Glomerular endothelial cell (primary cell): ENCODE results near the gene RNF111. TPM values are rescaled to one million over a fixed set of nuclear protein-coding genes. Genes with fewer than 3 reads are reported as not detected.
"Not testable (repeated sequence)": the region's sequence is repeated elsewhere in the genome, so short reads cannot be mapped to it uniquely, and the experiment has no call there.

Experiments
- DNase-seq: peaks from one replicate; pipeline ENCODE4 v3.0.0-alpha.2; 2011; ENCODE audit warnings: low read depth, low spot score; ENCODE audit errors: extremely low read depth
- total RNA-seq: library from RNA; depleted of rRNA; stranded (reverse); fragments of >200 nt; gene quantifications from 2 replicates; pipeline ENCODE4 v1.2.3, GENCODE V29; 2015

The RNF111 gene
- total RNA-seq, 1 donor from 2014 or later, result 30.6 TPM

DNA sequence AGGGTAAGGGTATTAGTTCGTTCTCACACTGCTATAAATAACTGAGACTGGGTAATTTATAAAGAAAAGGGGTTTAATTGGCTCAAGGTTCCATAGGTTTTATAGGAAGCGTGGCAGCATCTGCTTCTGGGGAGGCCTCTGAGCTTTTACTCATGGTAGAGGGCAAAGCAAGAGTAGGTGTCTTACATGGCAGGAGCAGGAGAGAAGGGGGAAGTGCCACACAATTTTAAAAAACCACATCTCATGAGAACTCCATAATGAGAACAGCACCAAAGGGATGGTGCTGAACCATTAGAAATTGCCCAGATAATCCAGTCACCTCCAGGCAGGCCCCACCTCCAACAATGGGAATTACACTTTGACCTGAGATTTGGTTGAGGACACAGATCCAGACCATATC is 12.2 kb downstream of the RNF111 start:
- DNase-seq, result no peak

DNA sequence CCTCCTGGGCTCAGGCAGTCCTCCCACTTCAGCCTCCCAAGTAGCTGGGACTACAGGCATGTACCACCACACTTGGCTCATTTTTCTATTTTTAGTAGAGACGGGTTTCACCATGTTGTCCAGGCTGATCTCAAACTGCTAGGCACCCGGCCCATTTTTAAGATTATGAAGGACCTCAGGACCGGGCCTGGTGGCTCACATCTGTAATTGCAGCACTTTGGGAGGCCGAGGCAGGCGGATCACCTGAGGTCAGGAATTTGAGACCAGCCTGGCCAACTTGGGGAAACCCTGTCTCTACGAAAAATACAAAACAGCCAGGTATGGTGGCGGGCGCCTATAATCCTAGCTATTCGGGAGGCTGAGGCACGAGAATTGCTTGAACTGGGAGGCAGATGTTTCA is 12.8 kb downstream of the RNF111 start:
- DNase-seq, result not testable (repeated sequence)

DNA sequence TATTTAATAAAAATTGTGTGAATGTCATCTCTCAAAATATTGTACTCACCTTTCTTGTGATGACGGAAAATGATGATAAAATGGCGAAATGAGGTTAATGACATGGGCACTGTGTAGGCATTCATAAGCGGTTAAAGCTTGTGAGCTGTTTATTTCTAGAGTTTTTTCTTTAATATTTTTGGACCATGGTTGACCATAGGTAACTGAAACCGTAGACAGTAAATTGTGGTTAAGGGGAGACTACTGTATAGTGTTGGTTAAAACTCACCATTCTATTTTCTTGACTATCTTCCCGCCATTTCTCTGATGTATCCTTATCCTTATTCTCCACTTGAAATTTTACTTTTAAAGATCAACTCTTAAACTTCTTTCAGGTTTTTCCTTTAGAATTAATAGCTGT is 14.5 kb downstream of the RNF111 start:
- no peak for DNase-seq

DNA sequence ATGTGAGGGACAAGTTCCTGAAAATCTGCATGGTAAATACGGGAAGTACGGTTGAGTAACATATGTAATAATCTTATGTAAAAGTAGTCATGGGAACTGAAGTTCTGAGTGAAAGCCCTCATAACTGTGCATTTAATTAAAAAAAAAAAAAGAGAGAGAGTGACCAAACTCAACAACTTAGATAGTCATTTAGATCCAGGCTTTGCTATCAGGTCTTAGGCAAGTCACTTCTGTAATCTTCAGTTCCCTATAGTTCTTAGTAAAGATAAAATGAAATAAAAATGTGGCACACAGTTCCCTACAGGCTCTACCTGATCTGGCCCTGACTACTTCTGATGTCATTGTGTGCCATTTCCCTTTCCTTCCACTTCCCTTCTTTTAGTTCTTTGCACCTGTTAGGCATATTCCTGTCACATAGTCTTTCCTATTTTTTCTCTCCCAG is 15.0 kb downstream of the RNF111 start:
- DNase-seq, result no peak

DNA sequence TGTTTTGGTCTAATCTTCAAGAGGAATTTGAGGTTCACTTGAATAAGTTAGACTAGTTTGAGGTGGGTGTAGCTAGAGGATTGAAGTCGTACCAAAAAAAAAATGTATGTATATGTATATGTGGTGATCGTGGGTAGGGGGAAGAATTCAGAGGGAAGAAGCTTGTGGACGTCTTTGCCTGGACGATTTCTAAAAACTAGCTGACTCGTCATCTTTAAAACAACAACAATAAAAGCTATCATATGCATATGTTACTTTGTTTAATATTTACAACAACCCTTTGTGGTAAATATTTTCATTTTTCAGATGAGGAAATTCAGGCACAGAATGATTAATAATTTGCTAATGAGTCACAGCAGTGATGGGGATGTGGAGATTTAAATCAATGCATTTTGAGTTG is 18.1 kb downstream of the RNF111 start:
- no peak for DNase-seq

DNA sequence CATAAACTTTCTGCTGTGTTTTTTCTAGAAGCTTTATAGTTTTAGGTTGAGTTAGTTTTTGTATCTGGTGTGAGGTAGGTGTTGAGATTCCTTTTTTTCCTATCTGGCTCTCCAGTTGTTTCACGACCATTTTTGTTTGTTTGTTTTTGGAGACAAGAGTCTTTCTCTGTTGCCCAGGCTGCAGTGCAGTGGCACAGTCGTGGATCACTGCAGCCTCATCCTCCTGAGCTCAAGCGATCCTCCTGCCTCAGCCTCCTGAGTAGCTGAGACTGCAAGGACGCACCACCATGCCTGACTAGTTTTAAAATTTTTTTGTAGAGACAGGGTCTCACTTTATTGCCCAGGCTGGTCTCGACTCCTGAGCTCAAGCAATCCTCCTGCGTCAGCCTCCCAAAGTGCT is 20.6 kb downstream of the RNF111 start:
- no peak for DNase-seq

DNA sequence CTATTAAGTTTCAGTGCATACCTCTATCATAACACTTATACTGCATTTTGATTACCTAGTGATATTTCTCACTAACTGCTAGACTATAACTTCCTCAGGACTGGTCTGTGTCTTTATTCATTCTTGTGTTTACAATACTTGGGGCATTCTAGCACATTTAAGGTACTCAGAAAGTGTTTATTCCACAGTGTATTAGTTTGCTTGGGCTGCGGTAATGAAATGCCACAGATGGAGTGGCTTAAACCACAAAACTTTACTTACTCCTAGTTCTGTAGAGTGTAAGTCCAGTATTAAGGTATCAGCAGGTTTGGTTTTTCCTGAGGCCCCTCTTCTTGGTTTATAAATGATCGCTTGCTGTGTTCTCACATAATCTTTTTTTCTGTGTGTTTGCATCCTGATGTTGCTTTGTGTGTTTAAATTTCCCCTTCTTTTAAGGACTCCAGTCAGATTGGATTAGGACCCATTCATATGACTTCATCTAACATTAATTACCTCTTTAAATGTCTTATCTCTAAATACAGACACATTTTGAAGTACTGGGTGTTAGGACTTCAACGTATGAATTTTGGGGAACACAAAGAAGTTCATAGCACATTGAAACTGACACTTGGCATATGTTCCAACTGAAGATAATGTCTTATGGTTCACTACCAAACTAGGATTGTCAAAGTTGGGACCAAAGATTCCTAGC is 23.9 kb downstream of the RNF111 start:
- DNase-seq, result no peak

DNA sequence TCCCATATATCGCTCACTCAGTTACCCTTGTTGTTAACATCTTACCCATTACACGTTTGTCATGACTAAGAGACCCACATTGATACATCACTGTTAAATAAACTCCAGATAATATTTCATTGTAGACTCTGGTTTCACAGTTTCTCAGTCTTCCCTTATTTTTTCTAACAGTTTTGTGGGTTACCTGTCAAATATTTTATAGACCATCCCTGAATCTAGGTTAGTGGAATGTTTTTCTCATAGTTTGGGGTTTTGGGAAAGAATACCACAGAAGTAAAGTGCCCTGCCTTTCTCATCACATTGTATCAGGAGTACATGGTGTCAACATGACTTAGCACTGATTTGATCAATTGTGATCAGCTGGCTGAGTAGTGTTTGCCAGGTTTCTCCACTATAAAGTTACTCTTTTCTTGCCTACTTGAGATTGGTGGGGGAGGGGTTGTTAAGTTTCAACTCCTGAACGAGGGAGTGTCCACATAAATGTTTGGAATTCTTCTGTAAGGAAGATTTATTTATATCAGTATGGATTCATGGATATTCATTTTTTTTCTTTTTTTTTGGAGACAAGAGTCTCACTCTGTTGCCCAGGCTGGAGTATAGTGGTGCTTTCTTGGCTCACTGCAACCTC is 25.9 kb downstream of the RNF111 start:
- DNase-seq, result no peak

DNA sequence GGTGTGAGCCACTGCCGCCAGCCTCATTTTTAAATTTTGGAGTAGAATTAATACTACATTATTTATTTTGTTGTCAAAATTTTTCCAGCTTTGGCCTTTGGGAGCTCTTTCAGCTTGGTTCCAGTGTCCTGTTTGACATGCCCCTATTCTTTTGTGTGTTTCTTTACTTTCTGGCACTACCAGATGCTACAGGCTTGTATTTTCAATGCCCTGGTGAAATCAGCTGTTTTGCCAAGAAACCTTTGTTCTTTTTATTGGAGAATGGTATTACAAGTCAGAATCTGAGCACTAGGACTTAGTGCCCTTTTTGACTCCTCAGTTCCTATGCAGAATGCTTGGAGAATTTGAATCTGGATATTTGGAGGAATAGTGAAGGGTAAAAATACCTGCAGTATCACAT is 26.6 kb downstream of the RNF111 start:
- no peak for DNase-seq

DNA sequence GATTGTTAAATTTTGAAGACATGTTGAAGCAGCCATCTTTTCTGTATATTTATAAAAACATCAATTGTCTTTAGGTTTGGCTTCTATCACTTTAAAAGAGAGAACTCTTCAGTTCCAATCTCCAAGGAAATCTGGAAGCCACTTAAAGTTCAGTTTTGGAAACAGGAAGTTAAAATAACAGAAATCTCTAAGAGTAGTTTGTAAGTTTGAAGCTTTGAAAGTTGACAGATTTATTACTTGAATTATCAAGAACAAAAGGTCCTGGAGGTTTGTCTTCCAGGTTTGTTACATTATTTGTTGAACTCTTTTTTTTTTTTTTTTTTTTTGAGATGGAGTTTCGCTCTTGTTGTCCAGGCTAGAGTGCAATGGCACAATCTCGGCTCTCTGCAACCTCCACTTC is 30.0 kb downstream of the RNF111 start:
- DNase-seq, result no peak

DNA sequence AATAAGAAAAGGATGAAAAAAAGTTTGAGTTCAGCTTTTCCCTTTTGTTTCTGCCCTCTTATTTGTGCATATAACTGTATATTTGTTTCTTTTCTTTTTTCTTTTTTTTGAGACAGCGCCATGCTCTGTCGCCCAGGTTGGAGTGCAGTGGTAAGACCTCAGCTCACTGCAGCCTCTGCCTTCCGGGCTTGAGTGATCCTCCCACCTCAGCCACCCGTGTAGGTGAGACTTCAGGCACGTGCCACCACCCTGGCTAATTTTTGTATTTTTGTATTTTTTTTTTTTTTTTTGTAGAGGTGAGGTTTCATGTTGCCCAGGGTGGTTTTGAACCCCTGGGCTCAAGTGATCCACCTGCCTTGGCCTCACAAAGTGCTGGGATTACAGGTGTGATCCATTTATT is 31.4 kb downstream of the RNF111 start:
- no peak for DNase-seq

DNA sequence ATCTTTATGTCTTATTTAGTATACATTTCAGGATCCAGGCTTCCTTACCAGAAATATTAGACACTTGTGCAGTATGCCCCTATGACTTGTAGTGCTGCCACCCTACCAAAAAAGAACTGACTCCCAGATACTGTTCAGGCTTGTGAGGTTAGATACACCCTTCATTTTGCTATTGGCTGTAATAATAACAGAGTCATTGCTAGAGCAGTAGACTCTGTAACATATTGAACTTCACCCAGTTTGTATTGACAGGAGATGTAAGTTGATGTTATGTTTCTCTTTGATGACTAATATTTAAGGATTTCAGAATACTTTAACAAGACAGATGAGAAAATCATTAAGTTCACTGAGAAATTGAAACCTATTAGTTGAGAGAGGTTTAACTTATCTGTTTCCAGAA is 32.9 kb downstream of the RNF111 start:
- no peak for DNase-seq

DNA sequence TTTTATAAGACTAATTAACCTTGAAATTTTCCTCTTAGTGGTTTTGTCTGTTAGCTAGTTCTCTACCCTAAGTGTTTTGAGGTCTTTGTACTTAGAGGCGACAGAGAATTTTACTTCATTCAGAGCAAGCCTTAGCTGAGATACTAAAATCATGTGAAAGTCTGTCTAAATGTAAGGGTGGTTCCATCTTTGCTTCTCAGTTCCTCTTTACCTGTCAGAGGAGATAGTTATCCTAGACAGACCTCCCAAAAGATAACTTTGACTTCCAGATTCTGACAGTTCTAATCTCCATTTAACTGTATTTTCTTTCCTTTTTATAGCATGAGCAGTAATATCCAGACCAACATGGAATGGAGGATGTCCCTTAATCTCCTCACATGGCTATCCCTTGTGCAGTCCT is 34.7 kb downstream of the RNF111 start:
- no peak for DNase-seq

DNA sequence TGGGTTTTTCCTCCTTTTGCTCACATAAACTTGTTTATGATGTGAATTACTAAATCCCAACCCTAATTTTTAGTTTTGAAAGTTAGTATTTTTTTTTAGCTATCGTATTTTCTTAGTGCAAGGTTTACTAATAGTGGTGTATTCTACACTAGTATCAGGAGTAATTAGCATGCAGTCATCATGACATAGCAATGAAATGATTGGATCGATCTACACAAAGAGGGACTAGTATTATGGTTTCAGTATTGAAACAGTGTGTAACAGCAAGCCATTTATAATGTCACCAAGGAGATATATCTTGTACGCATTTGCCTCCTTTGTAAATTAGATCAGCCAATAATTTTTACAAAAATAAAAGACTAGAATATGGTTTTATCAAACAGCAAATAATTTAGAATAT is 38.7 kb downstream of the RNF111 start:
- DNase-seq, result no peak

DNA sequence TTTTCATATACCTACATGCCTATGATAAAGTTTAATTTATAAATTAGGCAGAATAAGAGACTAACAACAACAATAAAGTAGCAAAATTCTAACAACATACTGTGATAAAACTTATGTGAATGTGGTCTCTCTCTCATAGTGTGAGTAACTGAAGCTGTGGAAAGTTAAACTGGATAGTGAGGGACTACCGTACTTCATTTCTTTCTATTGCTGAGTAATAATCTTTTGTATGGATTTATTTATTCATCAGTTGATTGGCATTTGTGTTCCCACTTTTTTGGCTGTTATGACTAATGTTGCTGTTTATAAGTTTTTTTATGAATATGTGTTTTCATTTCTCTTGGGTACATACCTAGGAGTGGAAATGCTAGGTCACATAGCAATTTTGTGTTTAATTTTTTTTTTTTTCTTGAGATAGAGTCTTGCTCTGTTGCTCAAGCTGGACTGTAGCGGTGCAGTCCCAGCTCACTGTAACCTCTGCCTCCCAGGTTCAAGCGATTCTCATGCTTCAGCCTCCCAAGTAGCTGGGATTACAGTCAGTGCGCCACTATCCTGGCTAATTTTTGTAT is 41.0 kb downstream of the RNF111 start:
- DNase-seq, result no peak

DNA sequence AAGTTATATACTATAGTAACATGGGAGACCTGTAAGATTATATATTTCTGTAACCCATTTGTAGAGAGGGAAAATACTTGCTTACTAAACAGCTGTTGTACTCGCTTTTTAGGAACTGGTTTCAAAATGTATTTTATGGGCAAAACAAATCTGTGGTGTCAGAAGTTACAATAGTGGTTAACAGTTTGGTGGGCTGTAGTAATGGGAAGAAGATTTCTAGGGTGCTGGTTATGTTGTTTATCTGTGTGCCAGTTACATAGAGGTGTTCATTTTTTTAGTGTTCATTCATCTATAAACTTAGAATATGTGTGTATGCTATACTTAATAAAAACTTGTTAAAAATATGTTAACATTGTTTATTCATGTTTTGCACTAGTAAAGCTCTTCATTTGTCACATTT is 42.1 kb downstream of the RNF111 start:
- no peak for DNase-seq

DNA sequence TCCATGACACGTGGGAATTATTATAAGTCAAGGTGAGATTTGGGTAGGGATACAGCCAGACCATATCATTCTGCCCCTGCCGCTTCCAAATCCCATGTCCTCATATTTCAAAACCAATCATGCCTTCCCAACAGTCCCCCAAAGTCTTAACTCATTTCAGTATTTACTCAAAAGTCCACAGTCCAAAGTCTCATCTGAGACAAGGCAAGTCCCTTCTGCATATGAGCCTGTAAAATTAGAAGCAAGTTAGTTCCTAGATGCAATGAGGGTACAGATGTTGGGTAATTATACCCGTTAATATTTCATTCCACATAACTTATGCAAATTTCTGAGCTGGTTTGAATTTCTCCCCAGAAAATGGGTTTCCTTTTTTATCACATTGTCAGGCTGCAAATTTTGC is 47.7 kb downstream of the RNF111 start:
- DNase-seq, result no peak

DNA sequence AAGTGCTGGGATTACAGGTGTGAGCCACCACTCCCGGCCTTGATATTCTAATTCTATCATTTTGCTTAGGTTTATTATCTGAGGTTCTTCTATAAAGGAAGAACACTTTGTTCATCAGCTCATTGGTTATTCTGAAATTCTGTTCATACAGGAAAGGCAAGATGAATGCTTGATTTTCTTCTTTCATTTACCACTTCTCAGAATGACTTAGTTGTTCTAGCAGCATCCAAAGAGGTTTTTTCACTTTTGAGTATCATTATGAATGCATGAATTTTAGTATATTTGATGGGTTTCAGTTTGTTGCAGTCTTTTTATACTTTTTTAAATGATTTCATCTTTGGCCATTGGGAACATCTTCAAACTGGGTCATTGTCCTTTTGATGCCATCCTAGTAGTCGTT is 51.8 kb downstream of the RNF111 start:
- no peak for DNase-seq

DNA sequence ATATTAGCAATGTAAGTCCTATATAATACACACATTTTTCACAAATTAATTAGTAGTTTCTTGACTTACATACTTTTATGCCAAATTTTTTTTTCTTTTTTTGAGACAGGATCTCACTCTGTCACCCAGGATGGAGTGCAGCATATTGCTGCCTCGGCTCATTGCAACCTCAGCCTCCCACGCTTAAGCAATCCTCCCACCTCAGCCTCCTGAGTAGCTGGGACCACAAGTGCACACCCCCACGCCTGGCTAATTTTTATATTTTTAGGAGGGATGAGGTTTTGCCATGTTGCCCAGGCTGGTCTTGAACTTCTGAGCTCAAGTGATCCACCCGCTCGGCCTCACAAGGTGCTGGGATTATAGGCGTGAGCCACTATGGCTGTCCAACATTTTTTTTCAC is 54.6 kb downstream of the RNF111 start:
- DNase-seq, result no peak

DNA sequence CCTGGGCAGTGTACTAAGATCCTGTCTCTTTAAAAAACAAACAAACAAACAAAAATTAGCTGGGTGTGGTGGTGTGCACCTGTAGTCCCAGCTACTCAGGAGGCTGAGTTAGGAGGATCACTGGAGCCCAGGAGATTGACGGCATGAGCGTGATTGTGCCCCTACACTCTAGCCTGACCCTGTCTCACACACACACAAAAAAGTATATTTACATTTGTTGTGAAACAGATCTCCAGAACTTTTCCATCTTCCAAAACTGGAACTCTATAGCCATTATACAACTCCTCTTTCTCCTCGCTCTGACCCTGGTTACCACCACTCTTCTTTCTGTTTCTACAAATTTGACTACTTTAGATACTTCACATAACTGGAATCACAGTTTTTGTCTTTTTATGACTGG is 61.4 kb downstream of the RNF111 start:
- DNase-seq, result no peak

DNA sequence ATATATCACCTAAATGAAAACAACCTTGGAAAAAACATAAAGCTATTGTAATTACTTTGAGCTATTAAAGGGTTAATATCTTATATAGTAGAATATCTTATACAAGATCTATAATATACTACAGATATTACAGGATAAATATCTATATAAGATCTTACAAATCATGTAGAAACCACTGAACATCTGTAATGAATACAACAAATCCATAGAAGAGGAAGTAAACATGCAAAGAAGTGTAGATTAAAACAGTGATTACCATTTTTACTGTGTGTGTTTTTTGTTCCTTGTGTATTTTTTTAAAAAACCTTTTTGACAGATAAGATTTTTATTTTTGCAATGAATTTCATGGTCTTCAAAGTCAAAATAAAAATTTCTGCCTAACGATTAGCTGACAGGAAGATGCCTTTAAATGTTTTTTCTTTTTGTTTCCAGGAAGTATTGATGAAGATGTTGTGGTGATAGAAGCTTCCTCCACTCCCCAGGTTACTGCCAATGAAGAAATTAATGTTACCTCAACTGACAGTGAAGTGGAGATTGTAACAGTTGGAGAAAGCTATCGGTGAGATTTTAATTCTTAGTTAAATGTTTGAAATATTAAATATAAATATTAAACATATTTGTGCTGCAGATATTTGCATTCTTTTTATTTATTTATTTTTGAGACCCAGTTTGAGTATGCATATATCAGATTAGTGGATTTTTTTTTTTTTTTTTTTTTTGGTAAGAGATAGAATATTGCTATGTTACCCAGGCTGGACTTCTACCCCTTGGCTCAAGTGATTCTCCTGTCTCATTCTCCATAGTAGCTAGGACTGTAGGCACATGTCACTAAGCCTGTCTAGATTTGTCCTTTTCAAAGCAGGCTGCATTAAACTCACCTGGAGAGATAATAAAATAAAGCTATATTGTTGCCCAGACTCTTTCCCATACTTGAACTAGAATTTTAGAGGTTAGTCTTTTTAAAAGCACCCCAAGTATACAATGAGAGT is 64.7 kb downstream of the RNF111 start:
- no peak for DNase-seq
